HG03066 (cell line): ENCODE results near the gene ARID5A.

Source experiments
- ATAC-seq: cut with Tn5 transposase; IDR thresholded peaks from one replicate; pipeline ENCODE4 v1.9.1; 2021; ENCODE audit warnings: low read depth; ENCODE audit not compliant: unreplicated experiment

Gene ARID5A

DNA sequence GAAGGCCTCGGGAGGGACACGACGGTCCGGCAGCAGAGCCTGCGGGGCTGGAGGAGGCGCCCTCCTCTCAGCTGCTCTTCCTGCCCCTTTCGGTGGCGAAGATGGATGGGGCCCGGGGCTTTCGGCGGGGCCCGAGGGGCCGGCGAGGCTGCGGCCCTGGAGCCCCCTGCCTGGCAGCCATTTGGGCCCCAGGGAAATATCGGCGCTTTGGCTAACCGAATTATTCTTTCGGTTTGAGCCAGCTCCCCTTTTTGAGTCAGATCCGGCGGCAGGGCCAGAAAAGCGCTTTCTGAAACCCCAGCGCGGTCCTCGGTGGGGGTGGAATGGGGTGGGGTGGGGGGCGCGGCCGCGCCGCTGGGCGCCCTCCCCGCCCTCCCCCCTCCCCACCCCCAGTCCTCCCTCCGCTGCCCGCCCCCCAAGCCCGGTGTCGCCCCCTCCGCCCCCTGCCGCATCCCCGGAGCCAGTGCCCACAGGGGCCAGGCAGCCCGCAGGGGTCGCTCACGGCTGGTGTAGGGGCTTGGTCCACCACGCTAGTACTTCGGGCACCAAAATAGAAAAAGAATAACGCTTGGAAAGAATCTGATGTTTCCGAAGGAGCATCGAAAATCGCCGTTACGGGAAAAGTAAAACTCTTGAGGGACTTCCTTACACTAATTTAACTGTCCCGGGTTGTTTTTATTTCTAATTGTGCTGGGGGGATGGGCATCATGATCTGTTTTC, 9.1 kb upstream of the ARID5A start:
- no peak for ATAC-seq

DNA sequence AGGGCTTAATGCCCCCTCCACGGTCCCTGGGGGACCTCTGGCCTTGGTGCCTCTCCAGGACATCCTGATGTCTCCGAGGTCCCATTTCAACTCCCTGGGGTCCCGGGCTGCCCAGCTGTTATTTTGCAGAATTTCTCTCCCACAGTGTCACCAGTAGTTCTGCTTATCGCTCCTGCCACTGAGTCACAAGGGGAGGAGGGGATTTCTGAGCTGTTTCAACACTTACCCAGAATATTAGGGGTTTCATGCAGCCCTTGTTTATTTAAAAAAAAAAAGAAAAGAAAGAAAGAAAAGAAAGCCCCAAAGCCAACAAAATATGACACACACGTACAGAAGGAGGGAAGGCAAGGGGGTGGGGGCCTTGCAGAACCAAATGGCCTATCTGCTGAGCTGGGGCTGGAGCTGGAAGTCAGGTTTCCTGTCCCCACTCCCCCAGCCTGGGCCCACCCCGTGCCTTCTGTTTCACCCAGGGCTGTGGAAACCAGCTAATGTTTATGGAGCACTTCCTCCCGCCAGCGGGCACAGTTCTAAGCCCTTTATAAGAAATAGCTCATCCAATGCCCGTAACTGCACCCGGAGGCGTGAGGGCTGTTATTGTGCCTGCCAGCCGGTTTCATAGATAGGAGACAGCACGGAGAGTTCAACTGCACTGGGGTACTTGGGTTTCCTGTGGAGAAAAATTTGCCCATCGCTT, 8.4 kb upstream of the ARID5A start:
- no peak for ATAC-seq

DNA sequence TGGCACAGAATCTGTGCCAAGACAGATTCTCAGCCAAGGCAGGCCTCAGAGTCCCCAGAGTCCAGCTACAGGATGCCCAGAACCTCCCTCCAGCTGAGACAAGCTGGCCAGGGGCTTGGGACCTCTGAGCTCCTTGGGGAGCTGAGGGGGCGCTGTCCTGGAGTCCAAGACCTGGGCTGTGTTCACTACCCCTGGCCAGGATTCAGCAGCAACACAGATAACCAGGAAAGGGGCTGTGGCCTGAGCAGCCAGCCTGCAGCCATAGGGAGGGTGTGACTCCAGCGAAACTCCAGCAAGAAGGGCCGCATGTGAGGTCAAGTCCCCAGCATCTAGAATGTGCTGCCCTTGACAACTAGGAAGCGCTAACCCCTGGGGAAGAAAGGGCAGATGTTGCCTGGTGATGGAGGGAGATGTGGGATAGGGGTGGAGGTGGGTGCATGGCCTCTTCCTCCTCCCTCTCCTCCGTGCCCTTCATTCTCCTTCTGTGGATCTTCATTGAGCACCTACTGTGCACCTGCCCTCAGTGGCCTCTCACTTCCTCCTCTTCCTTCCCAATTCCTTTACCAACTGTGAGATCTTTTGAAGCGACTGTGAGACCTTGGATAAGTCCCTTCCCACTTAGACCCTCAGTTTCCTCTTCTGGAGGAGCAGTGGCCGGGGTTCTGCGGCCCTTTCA, 7.7 kb upstream of the ARID5A start:
- ATAC-seq = no peak

DNA sequence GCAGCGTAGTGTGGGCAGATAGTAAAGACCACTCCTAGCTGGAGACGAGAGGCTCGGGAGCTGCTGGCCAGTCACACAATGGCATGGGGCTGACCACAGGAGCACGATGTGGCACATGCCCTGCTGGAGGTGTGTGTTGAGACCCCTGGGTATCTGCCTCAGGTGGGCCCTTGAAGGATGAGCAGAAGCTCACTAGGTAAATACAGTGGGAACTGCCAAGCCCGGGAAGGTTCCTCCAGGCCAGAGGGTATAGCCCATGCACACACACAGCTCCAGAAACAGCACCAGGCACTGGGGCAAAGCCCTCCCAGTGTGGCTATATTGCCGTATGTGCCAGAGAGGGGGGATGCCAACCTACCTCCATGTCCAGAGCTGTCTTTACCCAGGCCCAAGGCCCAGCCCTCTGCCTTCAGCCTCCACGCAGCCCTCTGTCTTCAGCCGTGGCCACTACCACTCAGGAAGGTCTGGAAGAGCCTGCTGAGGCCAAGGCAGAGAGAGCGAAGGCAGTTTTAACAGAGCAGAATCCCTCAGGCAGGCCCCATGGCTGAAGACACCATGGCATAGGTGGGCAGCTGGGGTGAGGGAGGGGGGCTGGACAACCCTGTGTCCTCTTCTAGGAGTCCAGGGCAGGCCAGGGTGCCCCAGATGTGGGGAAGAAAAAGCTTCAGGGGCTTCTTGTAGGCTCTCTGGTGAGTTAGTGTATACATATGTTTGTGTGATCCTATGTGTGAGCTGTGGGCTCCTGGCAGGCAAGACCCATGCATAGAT, 7.0 kb upstream of the ARID5A start:
- ATAC-seq = no peak

DNA sequence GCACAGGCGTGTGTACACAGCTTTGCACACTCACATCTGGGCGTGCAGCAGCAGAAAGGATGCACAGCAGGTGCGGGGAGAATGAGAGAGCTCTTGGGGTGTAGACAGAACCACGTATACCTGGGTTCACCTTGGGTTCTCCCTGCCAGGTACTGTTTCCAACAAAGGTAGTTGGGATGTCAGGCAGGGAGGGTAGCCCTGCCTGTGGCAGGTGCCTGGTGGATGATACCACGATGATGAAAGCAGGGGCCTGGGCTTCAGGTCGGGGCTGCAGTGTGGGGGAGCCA, 6.5 kb upstream of the ARID5A start:
- no peak for ATAC-seq

DNA sequence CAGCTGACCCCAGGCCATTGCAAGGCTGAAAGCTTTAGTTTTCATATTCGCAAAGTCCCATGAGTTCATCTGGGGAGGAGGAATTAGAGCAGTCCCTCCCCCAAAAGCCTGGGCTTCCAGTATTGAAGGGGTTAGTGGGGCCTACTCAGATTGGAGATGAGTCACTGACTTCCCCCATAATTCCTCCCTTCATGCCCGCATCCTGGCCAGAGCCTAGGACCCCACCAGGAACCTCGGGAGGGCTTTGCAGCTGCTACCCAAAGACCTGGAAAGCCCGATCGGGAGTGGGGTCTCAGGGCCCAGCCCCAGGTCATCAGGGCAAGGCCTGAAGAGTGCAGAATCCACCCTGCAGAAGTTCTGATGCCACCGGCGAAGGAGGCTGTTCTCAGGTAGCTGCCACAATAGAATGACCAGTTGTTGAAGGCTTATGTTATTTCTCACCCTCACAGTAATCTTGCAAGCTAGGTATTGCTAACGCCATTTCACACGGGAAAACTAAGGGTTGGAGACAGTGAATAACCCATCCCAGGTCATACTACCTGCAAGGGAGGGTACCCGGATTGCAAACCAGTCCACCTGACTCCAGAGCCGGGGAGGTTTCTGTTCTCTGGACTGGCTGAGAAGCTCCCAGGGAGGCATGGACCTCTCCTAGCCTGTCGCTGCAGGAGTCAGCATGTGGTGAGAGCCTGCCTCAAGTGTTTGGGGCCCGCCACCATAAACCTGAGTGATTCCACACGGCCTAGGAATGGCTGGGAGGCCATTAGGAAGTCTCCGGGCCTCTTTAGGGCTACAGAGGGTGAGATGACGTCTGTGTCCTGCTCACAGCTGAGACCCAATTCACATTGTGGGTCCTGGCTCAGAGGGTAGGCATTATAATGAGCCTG, 5.8 kb upstream of the ARID5A start:
- ATAC-seq = no peak

DNA sequence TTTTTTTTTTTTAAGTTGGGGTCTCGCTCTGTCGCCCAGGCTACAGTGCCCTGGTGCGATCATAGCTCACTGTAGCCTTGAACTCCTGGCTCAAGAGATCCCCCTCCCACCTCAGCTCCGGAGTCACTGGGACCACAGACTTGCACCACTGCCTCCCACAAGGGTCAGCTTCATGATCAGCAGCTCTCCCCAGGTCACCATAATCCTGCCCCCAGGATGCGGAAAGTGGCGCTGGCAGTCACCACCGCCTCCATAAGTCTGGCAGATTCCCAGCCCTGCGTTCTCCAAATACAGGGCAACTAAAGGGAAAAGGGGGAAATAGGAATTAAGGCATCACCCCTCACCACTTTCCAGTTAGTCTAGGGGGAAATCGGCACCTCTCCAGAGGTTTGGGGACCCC, 5.2 kb upstream of the ARID5A start:
- no peak for ATAC-seq

DNA sequence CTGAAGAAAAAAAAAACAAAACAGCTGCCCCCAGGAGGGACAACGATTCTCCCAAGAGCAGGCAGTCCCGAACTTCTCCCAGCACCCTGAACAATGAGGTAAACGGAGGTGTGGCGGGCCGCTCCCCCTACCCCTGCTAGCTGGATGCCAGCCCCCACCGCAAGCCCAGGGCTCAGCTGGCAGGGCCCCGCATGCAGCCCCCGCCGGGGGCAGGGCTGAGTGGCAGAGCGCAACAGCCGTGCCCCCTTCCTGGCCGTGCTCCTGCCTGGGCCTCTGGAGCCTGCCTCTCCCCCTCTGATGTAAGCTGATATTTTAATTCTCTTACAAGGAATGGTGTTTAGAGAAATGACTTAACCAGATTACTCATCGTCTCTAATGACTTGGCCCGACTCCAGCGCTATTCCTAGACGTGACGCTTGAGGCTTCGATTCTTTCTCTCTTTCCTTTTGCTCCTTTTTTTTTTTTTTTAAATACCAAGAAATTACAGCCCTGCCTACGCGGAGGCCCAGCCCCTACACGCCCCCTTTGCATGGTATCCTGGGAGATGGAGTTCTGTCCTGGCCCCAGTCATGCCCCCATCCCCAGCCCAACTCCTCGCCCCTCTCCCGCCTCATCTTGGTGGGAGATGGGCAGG, 4.6 kb upstream of the ARID5A start:
- no peak for ATAC-seq

DNA sequence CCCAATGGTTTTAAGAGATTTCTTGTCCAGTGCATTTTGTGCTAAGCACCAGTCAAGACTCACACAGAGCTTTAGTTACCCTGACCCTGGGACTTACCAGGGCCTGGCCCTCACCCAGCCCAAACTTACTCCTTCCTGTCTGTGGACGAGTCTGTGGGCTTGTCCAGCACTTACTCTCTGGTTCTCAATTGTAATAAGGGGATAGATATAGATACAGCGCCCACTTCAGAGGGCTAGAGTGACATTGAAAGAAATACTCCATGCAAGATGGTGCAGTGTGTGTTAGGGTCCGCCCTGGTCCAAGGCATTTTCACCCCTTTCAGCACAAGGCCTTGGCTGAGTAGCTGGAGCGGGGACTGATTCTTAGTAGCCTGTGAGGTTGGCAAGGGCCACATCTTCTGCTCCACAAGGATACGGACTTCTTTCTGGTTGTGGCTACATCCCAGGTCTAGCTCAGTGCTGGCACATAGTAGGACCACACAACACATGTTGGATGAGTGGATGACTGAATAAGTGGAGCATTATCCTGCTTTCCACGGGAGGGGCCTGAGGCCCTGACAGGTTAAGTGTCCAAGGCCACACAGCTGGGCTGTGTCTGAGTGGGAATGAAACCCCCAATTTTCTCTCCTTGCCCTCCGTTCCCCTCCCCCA, 3.8 kb upstream of the ARID5A start:
- no peak for ATAC-seq

DNA sequence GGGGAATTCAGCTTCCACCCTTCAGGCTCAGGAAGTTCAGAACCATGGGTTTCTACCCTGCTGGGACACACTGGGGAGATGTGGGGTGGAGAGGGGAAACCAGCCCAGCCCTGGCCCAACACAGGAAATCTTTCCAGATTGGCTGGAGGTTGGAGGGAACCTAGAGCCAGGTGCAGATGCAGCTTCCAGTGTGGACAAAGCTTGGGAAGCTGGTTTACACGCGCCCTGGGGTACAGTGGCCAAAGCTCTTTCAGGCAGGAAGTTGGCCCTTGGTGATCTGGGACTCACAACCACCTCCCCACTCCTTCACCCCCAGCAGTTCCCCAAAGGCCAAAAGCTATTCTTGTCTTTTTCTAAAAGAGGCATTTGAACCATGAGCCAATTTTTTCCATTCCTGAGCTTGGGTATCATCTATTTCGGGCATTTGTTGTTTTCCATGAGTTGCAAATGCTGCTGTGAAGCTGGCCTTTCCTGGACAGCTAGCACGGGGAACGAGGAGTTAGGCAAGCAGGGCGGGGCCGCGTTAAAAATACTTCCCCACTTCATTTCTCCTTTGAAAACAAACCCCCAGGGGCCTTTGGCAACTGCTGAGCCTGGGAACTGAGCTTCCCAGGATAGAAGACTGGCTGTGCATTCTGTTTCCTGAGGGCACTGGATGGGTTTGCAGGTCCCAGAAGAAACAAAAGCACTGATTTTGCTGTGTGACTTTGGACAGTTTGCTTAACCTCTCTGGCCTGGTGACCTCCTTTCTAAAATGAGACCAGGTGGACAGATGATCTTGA, 3.1 kb upstream of the ARID5A start:
- ATAC-seq = no peak

DNA sequence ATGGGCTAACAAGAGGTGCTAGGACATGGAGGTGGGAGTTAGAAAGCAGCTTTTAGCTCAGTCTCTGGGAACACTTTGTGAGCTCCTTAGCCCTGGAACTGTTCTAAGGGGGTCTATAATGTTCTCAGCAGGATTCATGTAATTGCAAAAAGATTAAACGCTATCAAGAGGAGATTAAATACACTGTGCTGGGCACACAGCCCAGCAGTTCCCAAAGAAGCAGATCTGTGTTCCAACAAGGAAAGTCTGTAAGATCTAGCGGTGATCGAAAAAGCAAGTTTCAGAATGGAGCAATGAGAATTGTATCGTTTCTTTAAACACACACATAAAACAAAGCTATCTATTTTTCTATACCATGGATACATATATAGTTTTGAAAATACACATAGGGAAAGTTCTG, 2.4 kb upstream of the ARID5A start:
- ATAC-seq = no peak

DNA sequence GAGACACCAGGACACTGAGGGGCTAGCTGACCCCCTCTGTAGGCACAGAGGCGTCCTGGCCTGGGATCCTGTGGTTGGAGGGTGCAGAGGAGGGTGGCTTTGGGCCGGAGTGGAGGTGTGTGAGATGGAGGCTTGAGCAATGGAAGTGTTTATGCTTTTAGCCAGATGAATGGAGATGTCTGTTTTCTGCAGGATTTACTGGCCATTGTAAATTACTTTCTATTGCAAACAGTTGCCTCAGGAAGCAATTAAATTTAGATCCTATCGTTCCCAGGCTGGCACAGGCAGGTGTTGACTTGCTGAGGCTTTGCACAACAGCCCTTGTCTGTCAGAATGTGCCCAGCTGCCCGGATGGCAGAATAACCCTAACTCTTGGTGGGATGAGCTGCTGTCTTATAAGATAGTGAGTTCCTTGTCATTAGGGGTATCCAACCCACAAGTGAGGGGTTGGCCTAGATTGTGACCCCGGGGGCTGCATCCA, 1.8 kb upstream of the ARID5A start:
- ATAC-seq = no peak

DNA sequence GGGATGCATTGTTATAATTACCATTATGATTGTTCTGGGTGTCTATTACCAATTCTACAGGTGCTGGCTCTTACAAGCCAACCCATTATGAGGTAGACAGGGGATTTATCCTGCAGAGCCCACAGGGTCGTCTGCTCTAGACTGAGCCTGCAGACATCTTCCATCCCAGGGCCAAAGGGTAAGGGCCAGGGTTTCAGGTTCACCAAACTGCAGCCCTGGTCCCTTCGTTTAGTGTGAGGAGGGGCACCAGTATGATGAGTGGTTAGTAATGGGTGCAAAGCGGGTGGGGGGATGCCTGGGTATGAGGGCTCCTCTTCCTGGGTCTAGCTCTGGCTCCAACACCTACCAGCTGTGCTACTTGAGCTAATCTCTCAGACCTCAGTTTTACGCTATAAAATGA, 1.2 kb upstream of the ARID5A start:
- no peak for ATAC-seq

DNA sequence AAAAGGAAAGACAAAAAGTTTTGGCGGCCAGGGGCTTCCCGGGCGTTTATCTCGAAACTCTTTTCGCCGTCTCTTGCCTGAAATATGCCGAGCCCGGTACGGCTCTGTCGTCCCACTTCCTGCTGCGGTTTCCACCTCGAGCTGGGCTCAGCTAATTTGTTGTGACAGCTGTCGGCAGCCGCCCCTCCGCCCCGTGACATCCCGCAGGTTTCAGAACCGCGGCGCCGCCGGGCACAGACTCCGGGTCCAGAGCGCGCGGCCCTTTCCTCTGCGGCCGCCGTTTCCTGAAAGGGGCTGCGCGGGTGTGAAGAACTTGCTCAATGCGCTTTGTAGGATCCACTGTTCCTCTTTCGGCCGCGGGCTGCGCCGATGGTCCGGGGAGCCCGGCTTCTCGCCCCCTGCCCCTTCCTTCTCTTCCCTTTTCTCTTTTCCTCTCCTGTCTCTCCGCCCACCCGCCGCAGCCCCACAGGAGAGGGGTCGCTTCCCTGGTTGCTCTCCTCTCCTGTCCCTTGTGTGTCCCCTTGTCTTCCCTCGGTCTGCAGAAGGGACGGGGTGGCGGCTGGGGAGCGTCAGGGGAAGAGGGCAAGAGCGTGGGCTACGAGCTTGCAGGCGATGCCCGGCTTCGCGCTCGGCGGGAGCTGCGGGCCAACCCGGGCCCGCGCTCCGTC, 648 bp downstream of the ARID5A start:
- ATAC-seq = peak; percentile 46

DNA sequence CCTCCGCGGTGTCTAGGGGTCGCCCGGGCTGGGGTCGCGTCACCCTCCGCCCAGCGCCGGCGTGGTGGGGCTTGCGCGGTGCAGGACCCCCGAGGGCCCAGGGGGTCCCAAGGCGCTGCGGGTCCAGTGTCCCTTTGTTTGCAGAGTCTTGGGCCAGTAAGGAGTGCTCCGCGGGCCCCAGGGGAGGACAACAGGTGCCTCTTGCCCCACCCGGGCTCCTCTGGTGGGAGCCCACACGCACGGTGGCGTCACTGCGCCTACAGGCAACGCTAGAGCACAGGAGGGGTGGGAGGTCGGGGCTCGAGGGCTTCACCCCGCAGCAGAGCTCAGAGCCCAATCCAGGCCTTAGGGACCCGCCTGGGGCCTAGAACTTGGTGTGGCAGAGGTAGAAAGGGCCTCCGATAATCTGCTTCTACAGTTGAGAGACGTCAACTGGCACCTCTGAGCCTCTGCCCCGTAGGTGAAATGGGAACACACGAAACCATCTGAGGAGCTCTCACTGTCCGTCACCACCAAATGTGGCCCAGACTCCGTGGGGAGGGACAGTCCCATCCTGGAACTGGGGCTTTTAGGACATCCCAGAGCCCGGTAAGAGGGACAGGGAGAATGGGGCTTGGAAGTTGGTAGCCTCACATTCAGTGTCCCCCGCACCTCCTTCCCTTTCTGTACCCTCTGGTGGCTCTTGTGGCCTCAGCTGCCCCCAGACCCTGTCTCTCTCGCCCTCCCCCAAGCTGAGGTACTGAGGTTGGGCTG, 1.4 kb downstream of the ARID5A start:
- ATAC-seq = no peak

DNA sequence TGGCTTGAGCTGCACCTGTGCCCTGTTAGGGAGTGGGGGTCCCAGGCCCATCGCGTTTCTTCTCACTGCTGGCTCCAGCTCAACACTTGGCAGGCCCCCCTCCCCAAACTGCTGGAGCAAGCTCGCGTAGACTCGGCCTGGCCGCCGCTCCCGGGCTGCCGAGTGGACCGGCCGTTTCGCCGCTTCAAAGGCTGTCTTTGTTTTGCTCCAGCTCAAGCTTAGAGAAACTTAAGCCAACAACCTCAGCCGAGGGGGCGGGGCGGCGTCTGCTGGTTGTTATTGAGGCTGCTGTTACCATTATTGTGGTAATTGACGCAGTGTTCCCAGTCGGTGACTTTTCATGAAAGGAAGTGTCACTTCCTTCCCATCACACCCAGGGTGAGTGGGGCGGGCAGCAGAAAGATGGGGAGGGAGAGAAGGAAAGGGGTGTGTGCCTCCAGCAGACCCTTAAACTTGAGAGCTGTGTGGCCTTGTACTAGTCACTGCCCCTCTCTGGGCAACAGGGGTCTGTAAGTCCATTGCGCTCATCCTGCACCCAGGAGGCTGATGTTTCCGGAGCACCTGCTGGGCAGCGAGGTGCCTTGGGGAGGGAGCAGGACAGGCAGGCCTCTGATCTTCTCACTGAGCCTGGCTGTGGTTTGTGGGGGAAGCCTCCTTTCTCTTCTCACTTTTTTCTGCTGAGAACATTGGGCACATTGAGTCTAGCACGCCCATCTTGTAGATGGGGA, 2.1 kb downstream of the ARID5A start:
- ATAC-seq = no peak
